ENCODE results near the gene IRF4.

IRF4 gene

GRCh38 chr6:354631-355280, 36.8 kb upstream of the IRF4 start:
- H3K79me2 ChIP-seq (ENCODE audit: insufficient read depth, low read length) = no peaks in the 10 kb centered on the region
- no peaks in the 10 kb centered on the region for H3K9me2 ChIP-seq (replicated peaks; ENCODE audit: low read depth, low read length)
- no peak overlapping the region for H3K9ac ChIP-seq (ENCODE audit: low read depth, low read length, poor library complexity, severe bottlenecking)
- H3K4me1 ChIP-seq (ENCODE audit: insufficient read depth, low read length, poor library complexity, severe bottlenecking) = peaks cover 28% of the 10 kb centered on the region
- no peaks in the 10 kb centered on the region; the same call in 1 of the 2 replicates for H3K36me3 ChIP-seq (ENCODE audit: insufficient read depth, low read length)
- TF ChIP-seq CTCF (conservative IDR thresholded peaks at IDR 0.05; ENCODE audit: low read length) = no peak
- no peak for TF ChIP-seq EZH2phosphoT487 (IDR thresholded peaks at IDR 0.05; ENCODE audit: borderline replicate concordance)
- H3K4me3 ChIP-seq (ENCODE audit: low read length, poor library complexity, severe bottlenecking) = no peak overlapping the region
- H3K9me3 ChIP-seq (ENCODE audit: insufficient read depth, low read depth, low read length) = no peaks in the 10 kb centered on the region
- H3K27me3 ChIP-seq (ENCODE audit: insufficient read depth, low read length, poor library complexity, severe bottlenecking) = no peaks in the 10 kb centered on the region
- H4K20me1 ChIP-seq (ENCODE audit: insufficient read depth, low read length, poor library complexity, severe bottlenecking) = no peaks in the 10 kb centered on the region
- no peak overlapping the region for H2AFZ ChIP-seq (ENCODE audit: low read length)
- H3F3A ChIP-seq (ENCODE audit: low read depth) = no peaks in the 10 kb centered on the region
- no peak overlapping the region for H3K4me2 ChIP-seq (ENCODE audit: low read depth, low read length, poor library complexity, severe bottlenecking)

GRCh38 chr6:355373-356208, 36.0 kb upstream of the IRF4 start:
- Histone ChIP-seq H2AFZ (ENCODE audit: low read length) (no peak overlapping the region), H3K9ac (ENCODE audit: low read depth, low read length, poor library complexity, severe bottlenecking) (no peak overlapping the region), H4K20me1 (ENCODE audit: insufficient read depth, low read length, poor library complexity, severe bottlenecking) (no peaks in the 10 kb centered on the region), H3K27me3 (ENCODE audit: insufficient read depth, low read length, poor library complexity, severe bottlenecking) (no peaks in the 10 kb centered on the region), H3K9me2 (replicated peaks; ENCODE audit: low read depth, low read length) (no peaks in the 10 kb centered on the region), H3K4me1 (ENCODE audit: insufficient read depth, low read length, poor library complexity, severe bottlenecking) (peaks cover 28% of the 10 kb centered on the region), H3K79me2 (ENCODE audit: insufficient read depth, low read length) (no peaks in the 10 kb centered on the region), H3K4me2 (ENCODE audit: low read depth, low read length, poor library complexity, severe bottlenecking) (no peak overlapping the region), H3K9me3 (ENCODE audit: insufficient read depth, low read depth, low read length) (no peaks in the 10 kb centered on the region), H3F3A (ENCODE audit: low read depth) (no peaks in the 10 kb centered on the region), H3K36me3 (ENCODE audit: insufficient read depth, low read length) (no peaks in the 10 kb centered on the region; the same call in 1 of the 2 replicates), H3K4me3 (ENCODE audit: low read length, poor library complexity, severe bottlenecking) (no peak overlapping the region)
- TF ChIP-seq CTCF (conservative IDR thresholded peaks at IDR 0.05; ENCODE audit: low read length) = no peak
- TF ChIP-seq EZH2phosphoT487 (IDR thresholded peaks at IDR 0.05; ENCODE audit: borderline replicate concordance) = no peak

GRCh38 chr6:356828-357251, 34.7 kb upstream of the IRF4 start:
- TF ChIP-seq CTCF (conservative IDR thresholded peaks at IDR 0.05; ENCODE audit: low read length) (no peak), EZH2phosphoT487 (IDR thresholded peaks at IDR 0.05; ENCODE audit: borderline replicate concordance) (no peak)
- no peaks in the 10 kb centered on the region for H3K9me2 ChIP-seq (replicated peaks; ENCODE audit: low read depth, low read length)
- peaks cover 32% of the 10 kb centered on the region for H3K4me1 ChIP-seq (ENCODE audit: insufficient read depth, low read length, poor library complexity, severe bottlenecking)
- no peaks in the 10 kb centered on the region for H3F3A ChIP-seq (ENCODE audit: low read depth)
- H3K79me2 ChIP-seq (ENCODE audit: insufficient read depth, low read length) = no peaks in the 10 kb centered on the region
- no peaks in the 10 kb centered on the region for H3K9me3 ChIP-seq (ENCODE audit: insufficient read depth, low read depth, low read length)
- H2AFZ ChIP-seq (ENCODE audit: low read length) = no peak overlapping the region
- H4K20me1 ChIP-seq (ENCODE audit: insufficient read depth, low read length, poor library complexity, severe bottlenecking) = no peaks in the 10 kb centered on the region
- H3K9ac ChIP-seq (ENCODE audit: low read depth, low read length, poor library complexity, severe bottlenecking) = peak overlapping the region; percentile 12
- H3K4me3 ChIP-seq (ENCODE audit: low read length, poor library complexity, severe bottlenecking) = no peak overlapping the region
- no peaks in the 10 kb centered on the region for H3K36me3 ChIP-seq (ENCODE audit: insufficient read depth, low read length)
- H3K27me3 ChIP-seq (ENCODE audit: insufficient read depth, low read length, poor library complexity, severe bottlenecking) = no peaks in the 10 kb centered on the region
- H3K4me2 ChIP-seq (ENCODE audit: low read depth, low read length, poor library complexity, severe bottlenecking) = no peak overlapping the region

Data from Loucy (cell line).